CD1c-positive myeloid dendritic cell (primary cell): ENCODE results near the gene TRIO.

Source experiments
- DNase-seq: peaks from one replicate; pipeline ENCODE4 v3.0.0-alpha.2; 2016; ENCODE audit errors: extremely low spot score

Gene TRIO

DNA sequence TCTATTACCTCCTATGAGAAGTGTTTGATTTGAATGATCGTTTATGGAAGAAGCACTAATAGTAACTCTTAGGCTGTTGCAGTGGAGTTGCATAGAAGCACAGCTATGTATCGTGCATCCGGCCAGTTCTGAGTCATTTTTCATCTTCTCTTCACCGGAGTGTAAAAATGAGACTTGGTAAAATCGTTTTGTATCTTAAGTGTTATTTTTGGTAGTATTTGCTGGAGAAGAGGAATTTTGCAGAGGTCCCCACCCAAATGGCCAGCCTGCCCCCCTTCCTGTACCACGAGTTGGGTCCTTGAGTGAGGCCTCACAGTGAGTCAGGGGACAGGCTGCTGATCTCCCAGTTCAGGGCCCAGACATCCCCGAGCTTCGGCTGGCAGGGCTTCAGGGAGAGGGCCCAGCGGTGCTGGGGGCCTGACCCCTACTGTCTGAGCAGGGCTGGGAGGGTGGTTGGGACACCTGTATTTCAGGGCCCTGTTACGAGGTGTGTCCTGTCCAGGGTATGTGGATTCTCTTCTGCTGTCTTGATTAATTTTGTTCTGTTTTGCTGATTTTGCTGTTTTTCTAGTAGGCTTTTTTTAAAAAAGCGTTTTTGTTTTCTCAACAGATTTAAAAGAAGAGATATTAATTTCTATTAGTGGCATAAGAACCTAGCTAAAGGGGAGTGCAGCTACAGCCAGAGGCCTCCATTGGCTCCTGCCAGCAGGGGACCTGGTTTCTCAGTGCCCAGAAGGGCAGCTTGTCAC, 210.8 kb downstream of the TRIO start:
- DNase-seq = no peak

GRCh38 chr5:14355391-14355790, 212.2 kb downstream of the TRIO start:
- DNase-seq = no peak

DNA sequence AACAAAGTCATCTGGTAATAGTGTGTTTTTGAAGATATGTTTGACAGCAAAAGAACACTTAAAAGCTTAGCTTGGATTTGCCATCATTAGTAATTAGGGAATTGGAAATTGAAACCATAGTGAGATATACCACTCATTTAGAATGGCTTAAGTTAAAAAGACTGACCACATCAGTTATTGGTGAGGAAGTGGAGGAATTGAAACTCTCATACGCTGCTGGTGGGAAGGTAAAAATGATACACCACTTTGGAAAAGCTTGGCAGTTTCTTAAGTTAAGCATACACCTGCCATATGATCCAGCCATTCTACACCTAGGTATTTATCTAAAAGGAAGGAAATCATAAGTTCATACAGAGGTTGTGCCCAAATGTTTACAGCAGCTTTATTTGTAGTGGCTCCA, 213.2 kb downstream of the TRIO start:
- peak; percentile 12 for DNase-seq

DNA sequence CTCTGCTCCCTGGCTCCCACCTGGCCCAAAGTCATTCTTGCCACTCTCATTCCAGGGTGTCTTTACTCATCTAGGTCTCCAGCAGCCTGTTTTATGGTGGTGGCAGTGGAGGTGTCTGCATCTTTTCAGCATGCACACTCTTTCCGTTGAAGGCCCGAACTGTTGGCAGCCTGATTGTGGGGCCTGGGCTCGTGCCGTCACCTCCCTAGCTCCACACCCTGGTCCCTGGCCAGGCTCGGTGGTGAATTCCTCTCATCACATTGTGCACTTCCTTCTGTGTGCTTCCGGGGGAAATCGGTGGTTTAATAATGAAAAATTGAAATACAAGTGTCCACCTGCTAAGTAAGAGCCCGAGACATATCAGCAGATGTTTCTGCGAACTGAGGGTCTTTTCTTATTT, 214.3 kb downstream of the TRIO start:
- DNase-seq = no peak

GRCh38 chr5:14357851-14358250, 214.7 kb downstream of the TRIO start:
- DNase-seq = no peak

DNA sequence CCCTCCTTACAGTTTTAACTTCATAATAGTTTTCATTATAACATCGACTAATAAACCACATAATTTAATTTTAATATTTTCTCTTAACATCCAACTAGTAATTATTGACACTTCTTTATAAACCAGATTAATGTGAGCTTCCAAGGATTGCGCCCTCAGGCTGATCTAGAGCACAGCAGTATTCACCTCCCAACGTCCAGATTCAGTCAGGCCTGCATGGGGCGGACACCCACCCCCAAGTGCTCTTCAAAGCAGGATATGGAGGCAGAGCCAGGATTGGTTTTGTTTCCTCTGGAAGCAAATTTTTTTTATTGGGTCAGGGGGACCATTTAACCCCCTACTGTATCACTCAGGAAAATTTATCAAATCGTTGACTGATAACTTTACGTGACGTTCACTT, 215.4 kb downstream of the TRIO start:
- DNase-seq = no peak

GRCh38 chr5:14359069-14360043, 216.2 kb downstream of the TRIO start:
- DNase-seq = no peak

- peak; percentile 79 for DNase-seq
Measured at GRCh38 chr5:14362491-14362890, 219.3 kb downstream of the TRIO start.

GRCh38 chr5:14364096-14364495, 221.0 kb downstream of the TRIO start:
- peak; percentile 15 for DNase-seq

- DNase-seq = no peak
Measured at GRCh38 chr5:14364576-14365472, 221.7 kb downstream of the TRIO start.

DNA sequence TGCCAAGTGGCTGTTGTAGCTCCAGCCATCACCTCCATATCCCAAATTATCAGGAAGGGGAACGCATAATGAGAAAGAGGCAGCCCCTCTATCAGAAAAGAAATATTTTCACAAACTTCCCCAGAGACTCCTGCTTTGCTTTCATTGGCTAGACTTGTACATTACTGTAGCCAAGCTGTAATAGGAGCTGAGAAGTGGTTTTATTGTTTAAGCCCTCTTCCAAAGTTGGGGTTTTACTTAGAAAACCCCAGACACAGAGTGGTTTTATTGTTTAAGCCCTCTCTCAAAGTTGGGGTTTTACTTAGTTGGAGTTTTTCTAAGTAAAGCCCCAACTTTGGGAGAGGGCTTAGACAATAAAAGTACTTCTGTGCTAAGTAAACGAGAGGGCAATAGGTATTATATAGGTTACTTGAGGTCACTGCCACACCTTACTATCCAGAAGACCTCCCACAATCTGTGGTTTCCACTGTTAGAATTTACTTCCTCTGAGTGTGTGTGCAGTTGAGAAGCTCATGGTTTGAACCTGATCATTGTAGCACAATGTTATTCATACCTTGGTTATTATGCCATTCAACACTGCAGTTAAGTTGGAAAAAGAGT, 222.8 kb downstream of the TRIO start:
- DNase-seq = peak; percentile 31

DNA sequence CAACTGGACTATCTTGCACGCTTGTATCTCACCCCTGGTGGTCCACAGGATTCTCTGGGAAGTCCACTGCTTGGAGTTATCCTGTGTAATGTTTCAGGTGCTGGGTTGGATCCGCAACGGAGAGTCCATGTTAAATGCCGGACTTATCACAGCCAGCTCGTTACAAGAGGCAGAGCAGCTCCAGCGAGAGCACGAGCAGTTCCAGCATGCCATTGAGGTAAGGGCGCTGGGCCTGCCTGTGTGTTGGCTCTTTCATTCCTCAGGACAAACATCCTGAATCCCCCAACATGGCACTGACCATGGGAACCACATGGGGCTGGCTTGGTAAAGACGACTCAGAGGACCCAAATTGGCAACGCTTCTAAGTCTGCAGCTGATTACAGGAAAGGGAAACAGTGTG, 223.6 kb downstream of the TRIO start:
- no peak for DNase-seq

DNA sequence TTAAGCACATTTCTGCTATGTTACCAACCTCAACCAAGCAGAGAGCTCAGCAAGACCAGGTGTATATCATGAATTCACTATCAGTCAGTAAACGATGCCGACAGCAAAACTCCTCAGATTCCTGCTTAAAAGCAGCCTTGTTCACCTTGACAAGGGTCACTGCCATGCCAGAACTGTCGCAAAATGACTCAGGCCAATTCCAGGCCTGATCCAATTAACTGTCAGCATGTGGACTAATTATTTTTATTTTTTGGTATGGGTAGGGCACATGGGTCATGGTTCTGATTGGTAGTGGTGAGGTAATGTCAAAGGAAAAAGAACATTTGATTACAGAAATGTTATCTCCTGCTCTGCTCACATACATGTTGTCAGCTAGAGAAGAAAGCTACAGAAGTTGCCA, 224.2 kb downstream of the TRIO start:
- DNase-seq = no peak

- no peak for DNase-seq
Measured at GRCh38 chr5:14369780-14370179, 226.6 kb downstream of the TRIO start.

DNA sequence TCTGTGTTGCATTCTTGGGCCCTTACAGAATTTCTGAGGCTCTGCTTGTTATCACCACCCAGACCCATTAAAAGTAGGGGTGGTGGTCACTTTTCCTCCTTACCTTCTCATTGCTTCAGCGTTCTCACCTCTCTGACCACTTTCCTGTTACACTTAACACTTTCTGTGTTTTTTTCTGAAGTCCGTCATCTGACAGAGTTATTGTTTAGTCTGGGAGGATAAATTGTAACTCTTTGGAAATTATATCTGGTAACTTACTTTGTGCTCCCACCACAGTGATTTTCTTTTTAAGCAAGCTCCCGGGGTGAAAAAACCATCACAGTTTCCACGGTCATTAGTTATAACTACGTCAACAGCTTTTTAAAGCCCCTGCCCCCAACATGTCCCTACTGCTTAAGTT, 227.2 kb downstream of the TRIO start:
- DNase-seq = no peak

GRCh38 chr5:14373685-14374084, 230.5 kb downstream of the TRIO start:
- DNase-seq = no peak

- no peak for DNase-seq
Measured at GRCh38 chr5:14374100-14374499, 231.0 kb downstream of the TRIO start.

DNA sequence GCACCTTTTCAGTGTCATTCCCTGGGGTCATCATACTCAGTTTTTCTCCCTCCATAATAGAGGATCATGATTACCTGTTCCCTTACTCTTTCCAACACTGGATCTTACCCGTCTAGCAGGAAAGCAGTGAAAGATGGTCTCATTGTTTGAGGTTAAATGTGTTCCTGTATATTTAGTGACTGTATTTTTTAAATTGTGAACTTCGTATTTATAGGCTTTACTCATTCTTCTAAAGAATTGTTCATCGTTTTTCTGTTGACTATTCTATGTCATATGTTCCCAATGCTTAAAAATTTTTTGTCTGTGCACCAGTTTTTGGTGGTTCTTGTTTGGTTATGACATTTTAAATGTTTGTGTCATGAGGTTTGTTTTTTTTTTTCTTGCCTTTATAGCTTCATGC, 233.6 kb downstream of the TRIO start:
- no peak for DNase-seq

- peak; percentile 30 for DNase-seq
Measured at GRCh38 chr5:14379739-14380497, 236.8 kb downstream of the TRIO start.

GRCh38 chr5:14380712-14381111, 237.6 kb downstream of the TRIO start:
- DNase-seq = no peak

- no peak for DNase-seq
Measured at GRCh38 chr5:14382640-14383039, 239.5 kb downstream of the TRIO start.
